Left renal cortex interstitium (tissue), 4 donors: ENCODE results near the gene PFDN4. TPM values are rescaled to one million over a fixed set of nuclear protein-coding genes. Genes with fewer than 3 reads are reported as not detected.

Source experiments
- DNase-seq, 4 donors: peaks; one replicate each; pipeline ENCODE4 v3.0.0-alpha.2; 2013; ENCODE audit warnings: low read depth in 4 of 4, low spot score in 2 of 4, missing footprints in 1 of 4
- polyA plus RNA-seq, 4 donors: library from polyadenylated mRNA; unstranded; fragments of 120-200 nt; gene quantifications; one replicate each; pipeline ENCODE4 v1.2.1, GENCODE V29; 2013; ENCODE audit not compliant: insufficient read length in 4 of 4

PFDN4 gene, protein sequence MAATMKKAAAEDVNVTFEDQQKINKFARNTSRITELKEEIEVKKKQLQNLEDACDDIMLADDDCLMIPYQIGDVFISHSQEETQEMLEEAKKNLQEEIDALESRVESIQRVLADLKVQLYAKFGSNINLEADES
- polyA plus RNA-seq: 10 to 100 TPM; 51.8 to 75.9 (median 57.6) TPM

GRCh38 chr20:54207743-54208547, at the start of gene PFDN4:
Gene PFDN4, plus strand, starts transcription at chr20:54208087. Its CDS starts 14 bp downstream, at chr20:54208101.
- peak; percentile 74 to 93 (median 82) for DNase-seq

DNA sequence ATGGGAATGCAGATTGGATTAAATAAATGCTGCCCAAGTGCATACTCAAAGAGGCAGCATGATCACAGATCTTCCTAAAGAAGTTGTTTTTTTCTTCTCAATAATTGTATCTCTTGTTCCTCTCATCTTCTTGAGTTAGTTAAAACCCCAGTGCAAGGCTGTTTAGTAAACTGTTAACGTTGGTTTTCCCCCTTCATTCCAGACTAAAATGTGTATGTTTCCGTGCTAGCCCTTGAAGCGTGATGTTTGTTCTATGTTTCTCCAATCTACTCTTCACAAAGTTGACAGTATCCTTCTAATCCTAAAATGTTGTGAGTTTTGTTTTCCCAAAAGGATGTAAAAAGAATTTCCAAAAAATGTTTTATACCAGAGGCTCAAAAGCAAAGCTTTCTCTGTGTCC, 49.7 kb upstream of the PFDN4 start:
- DNase-seq: no peak

GRCh38 chr20:54158856-54159418, 49.0 kb upstream of the PFDN4 start:
- DNase-seq: no peak

DNA sequence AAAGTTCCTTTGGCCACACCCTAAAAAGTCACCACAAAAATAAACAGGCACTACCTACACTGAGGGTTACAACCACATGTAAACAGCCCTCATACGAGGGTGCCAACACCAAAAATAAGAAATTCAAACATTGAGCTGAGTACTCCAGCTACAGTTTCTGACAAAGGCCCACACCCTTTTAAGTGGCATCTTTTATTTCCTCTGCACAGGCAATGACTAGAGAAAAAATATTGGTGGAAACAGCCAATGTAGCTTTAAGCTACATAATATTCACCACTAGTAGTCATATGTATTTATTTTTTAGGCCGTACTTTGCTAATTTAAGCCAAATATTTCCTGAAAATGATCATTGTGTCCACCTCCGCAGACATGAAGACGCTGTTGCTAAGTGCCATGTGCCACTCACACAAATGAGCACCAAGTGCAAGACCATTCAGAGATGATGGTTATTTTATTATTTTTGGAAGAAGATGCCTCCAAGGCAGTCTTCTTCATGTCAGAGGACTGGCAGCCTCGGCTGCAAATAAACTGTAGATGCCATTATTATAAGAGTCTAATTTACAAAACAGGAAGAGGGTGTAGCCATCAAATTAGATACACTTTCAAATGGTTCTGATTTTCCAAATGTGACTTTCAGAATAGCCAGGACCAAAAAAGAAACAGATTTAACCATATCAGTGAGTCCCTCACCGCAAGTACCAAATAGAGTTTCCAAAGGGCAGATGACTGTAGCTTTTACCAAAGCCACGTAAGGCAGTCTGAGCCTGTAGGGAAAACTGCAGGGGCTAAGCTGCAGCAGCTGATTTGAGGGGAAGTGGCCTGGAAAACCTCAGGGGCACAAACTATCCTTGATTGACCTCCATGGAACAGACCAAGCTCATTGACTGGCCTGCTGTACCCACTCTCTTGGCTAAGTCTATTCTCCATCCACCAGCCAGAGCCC, 47.6 kb upstream of the PFDN4 start:
- no peak for DNase-seq

- no peak for DNase-seq
Observed at GRCh38 chr20:54161008-54161820, 46.7 kb upstream of the PFDN4 start.

GRCh38 chr20:54161821-54162149, 46.1 kb upstream of the PFDN4 start:
- no peak for DNase-seq

DNA sequence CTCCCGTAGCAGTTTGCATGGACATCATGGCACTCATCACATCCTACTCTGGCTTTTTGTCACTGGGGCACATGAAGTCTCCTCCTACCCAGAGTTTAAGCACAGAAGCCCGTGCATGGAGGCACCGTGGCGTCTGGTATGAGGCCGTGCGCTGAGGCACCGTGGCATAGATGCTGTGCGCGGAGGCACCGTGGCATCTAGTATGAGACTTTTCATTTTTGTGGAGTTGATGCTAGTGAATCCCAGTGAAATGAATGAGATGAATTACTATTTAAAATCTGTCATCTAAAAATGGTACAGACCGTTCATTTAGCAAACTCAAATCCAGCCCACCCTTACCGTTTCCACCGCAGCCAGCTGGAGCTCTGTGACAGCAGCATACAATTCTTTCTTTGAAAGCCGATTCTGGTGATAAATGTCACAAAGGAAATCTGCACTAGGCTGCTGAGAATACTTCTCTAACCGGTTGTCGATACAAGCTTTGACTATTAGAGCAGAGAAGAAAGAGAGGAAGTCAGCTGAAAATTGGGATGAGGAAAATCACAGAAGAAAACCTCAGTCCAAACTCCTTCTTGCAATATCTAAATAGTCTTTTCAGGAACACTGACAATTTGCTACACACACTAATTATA, 45.4 kb upstream of the PFDN4 start:
- no peak for DNase-seq

DNA sequence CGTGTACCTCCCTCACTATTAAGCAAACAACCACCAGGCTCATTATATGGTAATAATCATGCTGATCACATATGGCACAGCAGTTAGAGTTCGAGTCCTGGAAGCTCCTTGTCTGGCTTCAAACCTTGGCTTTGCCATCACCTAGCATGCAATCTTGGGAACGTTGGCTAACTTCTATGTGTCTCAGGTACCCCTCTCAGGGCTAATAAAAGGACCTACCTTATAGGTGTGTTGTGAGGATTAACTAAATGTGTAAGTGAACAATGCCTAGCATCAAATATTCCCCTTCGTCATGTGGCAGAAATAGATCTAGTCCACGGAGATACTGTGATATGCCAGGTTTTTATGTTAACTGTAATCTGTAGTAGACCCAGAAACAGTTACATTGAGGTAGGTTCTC, 44.5 kb upstream of the PFDN4 start:
- no peak for DNase-seq

GRCh38 chr20:54165014-54165413, 42.9 kb upstream of the PFDN4 start:
- DNase-seq: no peak

- DNase-seq: no peak
Observed at GRCh38 chr20:54165803-54166202, 42.1 kb upstream of the PFDN4 start.

DNA sequence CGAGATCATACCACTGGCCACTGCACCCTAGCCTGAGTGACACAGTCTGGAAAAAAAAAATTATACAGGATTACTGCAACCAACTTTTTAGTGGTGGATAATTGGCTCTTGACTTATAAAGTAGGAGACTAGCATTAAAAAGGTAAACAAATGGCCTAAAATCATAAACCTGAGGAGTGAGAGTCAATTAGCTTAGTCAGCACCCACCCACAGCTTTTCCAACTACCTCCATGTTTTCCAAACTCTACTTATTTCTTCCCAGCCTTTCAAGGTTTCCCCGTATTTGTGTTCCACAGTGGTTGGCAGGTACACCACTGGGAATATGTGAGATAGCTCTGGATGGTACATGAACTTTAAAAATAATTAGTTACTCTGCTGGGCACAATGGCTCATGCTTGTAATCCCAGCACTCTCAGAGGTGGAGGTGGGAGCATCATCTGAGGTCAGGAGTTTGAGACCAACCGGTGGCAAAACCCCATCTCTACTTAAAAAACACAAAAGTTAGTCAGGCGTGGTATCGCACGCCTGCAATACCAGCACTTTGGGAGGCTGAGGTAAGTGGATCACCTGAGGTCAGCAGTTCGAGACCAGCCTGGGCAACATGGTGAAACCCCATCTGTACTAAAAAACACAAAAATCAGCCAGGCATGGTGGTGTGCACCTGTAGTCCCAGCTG, 40.8 kb upstream of the PFDN4 start:
- DNase-seq: no peak

DNA sequence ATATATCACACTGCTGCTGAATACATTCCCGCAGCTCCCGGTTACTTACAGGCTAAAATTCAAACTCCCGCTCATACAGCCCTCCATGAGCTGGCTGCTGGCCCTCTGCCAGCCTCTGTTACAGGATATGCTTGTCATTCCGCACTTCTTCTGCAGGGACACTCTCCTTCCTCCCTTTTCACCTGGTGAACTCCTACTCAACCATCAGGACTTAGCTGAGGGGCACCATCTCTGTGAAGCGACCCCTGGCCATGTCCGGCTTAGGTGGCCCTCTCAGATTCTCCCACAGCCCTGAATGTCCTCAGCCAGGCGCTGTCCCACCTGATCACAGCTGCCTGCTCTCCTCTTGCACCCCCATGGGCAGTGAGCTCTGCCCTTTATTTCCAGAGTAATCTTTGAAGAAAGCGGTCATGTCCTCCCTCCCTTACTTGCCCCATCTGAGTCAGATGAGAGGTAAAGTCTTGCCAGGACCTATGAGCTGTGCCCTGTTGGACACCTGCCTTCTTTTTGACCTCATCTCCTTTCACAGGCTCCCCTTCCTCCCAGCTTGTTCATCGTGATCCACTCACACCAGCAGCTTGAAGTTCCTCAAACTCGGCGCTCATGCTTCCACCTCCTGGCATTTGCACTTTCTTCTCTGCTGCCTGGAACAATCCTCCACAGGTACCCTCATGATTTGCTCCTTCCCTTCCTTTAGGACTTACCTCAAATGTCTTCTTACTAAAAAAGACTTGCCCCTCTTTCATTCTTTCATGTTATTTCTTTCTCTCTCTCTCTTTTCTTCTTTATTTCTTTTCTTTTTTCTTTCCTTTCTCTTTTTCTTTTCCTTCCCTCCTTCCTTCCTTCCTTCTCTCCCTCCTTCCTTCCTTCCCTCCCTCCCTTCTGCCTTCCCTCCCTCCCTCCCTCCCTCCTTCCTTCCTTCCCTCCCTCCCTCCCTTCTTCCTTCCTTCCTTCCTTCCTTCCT, 39.7 kb upstream of the PFDN4 start:
- DNase-seq: no peak

- no peak for DNase-seq
Observed at GRCh38 chr20:54168961-54169862, 38.7 kb upstream of the PFDN4 start.

DNA sequence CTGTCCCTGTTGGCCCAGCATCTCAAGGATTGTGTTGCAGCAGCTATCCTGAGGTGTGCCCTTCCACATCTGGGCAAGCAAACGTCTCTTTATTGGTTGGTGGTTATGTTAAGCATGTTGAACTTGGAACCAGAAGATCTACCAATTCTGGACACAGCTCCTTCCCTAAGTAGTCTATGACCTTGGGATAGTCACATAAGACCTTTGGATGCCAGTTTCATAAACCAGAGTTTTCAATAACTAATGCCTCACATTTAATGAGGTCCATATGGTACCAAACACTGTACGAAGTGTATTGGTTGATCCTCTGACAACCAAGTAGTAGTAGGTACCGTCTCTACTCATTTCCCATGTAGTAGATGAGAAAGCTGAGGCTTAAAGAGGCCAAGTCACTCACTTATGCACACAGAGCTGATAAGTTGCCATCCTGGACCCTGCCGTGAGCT, 37.8 kb upstream of the PFDN4 start:
- no peak for DNase-seq

DNA sequence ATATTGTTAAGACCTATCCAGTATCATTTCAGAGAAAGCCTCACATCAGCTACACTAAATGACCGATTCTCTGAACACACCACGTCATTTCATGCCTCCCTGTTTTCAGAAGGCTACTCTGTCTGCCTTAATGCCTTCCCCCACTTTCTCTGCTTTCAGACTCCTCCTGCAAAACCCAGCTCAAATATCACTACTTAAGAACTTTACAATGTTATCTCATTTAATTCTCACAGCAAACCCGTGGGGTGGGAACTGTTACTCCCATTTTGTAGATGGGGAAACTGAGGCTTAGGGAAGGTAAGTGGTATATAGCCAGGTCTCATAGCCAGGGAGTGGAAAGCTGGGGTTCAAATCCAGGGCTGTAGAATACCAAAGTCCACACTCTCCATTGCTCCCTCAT, 36.9 kb upstream of the PFDN4 start:
- DNase-seq: no peak

DNA sequence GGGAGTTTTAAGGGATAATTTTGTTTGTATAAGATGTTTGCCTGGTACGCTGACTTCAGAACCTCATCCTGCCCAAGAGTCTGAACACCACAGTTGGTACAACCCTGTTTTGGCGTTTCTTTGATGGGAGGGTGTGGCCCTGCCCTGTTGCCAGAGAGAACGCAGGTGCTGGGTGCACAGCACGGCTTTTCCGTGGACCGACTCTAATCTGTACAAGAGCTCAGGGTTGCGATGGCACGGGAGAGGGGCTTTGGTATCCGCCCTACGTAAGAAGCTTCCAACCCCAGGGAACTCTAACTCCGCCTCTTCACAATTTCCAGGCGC, 35.4 kb upstream of the PFDN4 start:
- DNase-seq: no peak
